HG02763 (cell line): ENCODE measurements around the gene ALDH18A1.
A peak's percentile ranks its signal among the peaks of the same experiment; 100 is the strongest.
"Not testable (repeated sequence)": the region's sequence is repeated elsewhere in the genome, so short reads cannot be mapped to it uniquely, and the experiment has no call there.

Experiments
- ATAC-seq: cut with Tn5 transposase; IDR thresholded peaks from one replicate; pipeline ENCODE4 v1.9.1; 2021; ENCODE audit warnings: mild to moderate bottlenecking, moderate library complexity; ENCODE audit not compliant: unreplicated experiment

Gene ALDH18A1

GRCh38 chr10:95656291-95657164, at the start of gene ALDH18A1:
TSS of gene ALDH18A1 (minus strand) at chr10:95656711. CDS start at chr10:95653377, 3,334 bp downstream.
- peak; percentile 88 for ATAC-seq

DNA sequence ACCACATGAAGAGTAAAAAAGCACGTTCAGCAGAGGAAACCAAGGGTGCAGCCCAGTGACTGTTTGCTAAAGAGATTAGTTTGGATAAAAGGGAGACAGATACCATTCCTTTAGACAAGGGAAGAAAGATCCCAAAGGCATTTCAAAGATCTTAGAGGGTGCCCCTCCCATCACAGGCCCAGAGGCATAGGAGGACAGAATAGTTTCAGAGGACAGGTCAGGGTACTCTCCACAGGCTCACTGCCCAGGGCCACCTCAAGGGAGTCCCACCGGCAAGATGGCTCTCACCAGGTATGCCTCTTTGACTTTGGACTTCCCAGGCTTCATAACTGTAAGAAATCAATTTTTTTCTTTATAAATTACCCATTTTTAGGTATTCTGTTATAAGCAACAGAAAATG, 41.9 kb upstream of the ALDH18A1 start:
- ATAC-seq: no peak

- ATAC-seq: no peak
These were observed 40.9 kb upstream of the ALDH18A1 start for GRCh38 chr10:95697429-95697828.

- ATAC-seq: no peak
These were observed 38.2 kb upstream of the ALDH18A1 start for GRCh38 chr10:95694665-95695064.

GRCh38 chr10:95693668-95694534, 37.4 kb upstream of the ALDH18A1 start, which contains the start of gene TCTN3:
TSS of gene TCTN3 (minus strand) at chr10:95693927. CDS start at chr10:95693899, 28 bp downstream.
- ATAC-seq: peak; percentile 99

DNA sequence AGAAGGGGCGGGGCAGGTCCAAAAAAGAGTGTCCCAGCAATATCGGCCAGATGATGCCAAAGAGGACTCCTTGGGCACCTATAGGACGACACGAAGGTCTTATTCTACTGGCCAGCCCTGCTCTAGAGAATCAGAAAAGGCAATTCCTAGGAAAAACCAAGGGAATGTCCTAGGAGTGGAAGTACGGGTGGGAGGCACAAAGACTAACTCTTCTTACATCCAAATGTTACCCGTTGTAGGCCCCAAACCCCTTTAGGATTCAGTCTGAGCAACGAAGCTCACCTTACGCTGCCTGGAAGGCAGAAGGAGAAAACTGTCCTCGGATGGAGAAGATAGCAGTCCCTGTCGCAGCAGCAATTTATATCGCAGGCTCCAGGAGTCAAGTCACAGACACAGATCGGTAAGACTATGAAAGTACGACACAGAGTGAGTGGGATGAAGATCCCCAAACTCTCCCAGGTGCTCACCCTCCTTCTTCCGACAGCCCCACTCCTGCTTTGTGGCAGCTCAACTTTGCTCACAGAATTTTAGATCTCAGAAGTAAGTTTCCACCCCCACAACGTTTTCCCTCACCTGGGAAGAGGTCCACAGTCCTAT, 36.7 kb upstream of the ALDH18A1 start:
- ATAC-seq: no peak

- ATAC-seq: no peak
These were observed 34.8 kb upstream of the ALDH18A1 start for GRCh38 chr10:95691281-95691680.

- no peak for ATAC-seq
These were observed 32.1 kb upstream of the ALDH18A1 start for GRCh38 chr10:95688648-95689047.

GRCh38 chr10:95683966-95684365, 27.5 kb upstream of the ALDH18A1 start:
- ATAC-seq: no peak

DNA sequence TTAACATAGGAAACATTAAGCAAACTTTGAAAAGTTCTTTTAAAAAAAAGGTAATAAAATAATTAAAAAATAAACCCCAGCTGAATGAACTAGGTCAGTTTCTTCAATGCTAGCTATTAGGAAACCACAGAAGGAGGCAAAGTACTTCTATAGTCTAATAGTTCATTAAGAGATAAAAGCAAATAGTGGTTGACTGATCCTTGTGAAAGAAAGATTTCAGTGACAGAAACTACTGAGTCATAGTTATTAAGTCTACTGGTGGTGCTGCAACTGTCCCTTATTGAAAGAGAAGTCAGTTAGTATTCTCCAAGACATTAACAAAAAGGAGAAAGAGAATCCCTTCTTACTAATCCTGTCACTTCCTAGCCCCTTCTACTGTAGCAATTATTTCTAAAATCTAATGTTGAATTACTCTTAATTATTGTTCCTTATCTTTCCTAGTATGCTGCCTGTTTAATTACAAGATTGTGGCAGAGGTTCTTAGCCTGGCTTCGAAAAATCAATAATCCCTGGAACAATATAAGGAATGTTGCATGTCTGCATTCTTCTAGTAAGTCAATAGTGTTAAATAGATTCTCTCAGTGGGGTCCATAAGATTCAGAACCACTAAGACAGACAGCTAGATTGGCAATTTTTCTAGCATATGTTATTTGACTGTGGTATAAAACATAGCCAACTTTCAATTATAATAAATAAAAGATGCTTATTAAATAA, 19.0 kb upstream of the ALDH18A1 start:
- no peak for ATAC-seq

DNA sequence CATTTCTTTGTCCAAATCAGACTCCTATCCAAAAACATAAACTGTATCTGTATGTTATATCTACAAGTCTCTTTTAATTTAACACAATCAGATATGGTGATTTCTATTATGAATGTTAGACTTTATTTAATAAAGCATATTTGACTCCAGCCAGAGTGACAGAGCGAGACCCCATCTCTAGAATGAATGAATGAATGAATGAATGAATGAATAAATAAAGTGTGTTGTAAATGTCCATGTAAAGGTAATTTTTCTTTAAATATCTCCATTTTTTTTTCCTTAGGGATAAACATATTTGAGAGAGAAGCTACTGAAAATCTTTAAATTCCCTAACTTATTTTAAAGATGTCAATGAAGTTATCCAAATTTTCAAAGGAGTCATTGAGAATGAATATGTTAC, 18.1 kb upstream of the ALDH18A1 start:
- ATAC-seq: no peak

DNA sequence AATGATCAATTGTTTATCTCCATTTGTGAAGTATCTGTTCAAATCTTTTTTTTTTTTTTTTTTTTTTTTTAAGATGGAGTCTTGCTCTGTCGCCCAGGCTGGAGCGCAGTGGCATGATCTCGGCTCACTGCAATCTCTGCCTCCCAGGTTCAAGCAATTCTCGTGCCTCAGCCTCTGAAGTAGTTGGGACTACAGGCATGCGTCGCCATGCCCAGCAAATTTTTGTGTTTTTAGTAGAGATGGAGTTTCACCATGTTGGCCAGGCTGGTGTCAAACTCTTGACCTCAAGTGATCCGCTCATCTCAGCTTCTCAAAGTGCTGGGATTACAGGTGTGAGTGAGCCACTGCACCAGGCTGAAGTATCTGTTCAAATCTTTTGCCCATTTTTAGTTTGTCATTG, 16.1 kb upstream of the ALDH18A1 start:
- ATAC-seq: not testable (repeated sequence)

- no peak for ATAC-seq
These were observed 8.0 kb upstream of the ALDH18A1 start for GRCh38 chr10:95664543-95664942.

- ATAC-seq: no peak
These were observed 7.0 kb upstream of the ALDH18A1 start for GRCh38 chr10:95663496-95663895.

- no peak for ATAC-seq
These were observed 5.3 kb upstream of the ALDH18A1 start for GRCh38 chr10:95661818-95662217.

DNA sequence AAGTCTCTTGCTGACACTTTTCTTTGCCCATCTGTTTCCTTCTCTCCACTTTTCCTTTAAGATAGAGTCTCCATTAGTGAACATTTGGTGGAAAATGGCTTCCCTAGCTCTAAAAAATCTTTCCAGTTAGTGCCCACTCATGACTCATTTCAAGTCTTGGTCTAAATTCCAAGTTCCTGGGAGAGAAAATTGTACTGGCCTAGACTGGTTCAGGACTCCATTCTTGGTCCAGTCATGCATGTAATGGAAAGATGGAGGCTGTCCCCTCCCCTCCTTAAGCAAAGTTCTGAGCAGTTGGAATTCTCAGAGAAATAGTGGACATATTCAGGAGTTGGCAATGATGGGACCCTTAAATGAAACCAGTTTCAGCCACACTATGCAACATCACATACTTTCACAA, 3.8 kb upstream of the ALDH18A1 start:
- ATAC-seq: no peak

DNA sequence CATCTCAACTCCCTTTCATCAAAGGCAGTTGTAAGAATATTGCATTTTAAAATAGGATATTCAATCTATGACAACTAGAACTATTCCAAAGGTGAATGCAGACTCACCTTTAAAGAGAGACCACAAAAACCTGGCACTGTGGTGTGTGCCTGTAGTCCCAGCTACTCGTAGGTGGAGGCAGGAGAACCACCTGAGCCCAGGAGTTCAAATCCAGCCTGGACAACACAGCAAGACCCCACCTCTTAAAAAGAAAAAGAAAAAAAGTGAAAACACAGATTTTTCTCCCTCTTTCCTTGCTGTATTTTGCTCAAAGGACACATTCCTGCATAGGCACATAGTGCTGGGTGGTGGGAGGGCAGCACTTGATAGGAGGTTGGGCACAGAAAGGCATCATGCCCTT, 739 bp upstream of the ALDH18A1 start:
- ATAC-seq: no peak

- ATAC-seq: no peak
These were observed 780 bp downstream of the ALDH18A1 start for GRCh38 chr10:95655571-95656290.

DNA sequence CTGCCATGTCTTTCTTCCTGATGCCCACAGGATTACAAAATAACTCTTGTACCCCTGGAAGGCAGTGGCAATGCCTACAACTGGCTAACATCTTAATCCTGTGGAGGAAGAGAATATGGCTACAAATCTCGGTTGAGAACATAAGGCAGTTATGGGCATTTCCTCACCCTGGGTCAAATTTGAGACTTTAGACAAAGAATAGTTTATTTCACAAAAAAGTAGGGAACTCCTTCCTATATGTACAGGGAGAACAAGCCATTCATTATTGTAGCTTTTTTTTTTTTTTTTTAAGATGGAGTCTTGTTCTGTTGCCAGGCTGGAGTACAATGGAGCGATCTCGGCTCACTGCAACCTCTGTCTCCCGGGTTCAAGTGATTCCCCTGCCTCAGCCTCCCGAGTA, 2.6 kb downstream of the ALDH18A1 start:
- ATAC-seq: no peak
